ENCODE results near the gene SRP9.

DNA sequence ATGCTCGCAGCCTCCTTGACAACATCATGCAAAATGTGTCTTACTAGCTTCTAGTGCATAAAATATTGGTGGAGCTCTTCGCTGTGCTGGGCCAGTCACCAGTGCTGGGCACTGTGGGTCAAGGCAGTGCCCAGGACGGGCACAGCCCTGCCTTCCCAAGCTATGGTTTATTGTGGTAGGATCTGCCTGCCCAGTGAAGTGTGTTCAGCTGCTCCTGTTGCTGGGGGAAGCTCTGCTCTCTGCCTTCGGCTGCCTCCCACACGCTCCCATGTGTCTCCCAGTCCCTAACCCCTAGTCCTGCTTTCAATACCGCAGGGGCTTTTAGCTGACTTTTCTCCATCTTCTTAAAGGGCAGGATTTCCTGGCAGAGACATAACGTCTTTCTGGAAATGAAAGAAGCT, 48.0 kb downstream of the SRP9 start:
- TF ChIP-seq FOXM1 (IDR thresholded peaks at IDR 0.05; ENCODE audit: borderline replicate concordance) (no peak), L3MBTL2 (conservative IDR thresholded peaks at IDR 0.05) (no peak), CTBP1 (IDR thresholded peaks at IDR 0.05; ENCODE audit: borderline replicate concordance) (no peak), ELF4 (IDR thresholded peaks at IDR 0.05) (no peak), FOXA1 (IDR thresholded peaks at IDR 0.05) (no peak), FOXK2 (IDR thresholded peaks at IDR 0.05) (no peak)
- TF ChIP-seq, protein P1, sequence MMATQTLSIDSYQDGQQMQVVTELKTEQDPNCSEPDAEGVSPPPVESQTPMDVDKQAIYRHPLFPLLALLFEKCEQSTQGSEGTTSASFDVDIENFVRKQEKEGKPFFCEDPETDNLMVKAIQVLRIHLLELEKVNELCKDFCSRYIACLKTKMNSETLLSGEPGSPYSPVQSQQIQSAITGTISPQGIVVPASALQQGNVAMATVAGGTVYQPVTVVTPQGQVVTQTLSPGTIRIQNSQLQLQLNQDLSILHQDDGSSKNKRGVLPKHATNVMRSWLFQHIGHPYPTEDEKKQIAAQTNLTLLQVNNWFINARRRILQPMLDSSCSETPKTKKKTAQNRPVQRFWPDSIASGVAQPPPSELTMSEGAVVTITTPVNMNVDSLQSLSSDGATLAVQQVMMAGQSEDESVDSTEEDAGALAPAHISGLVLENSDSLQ (IDR thresholded peaks at IDR 0.05): no peak

Data from HEK293T (cell line).